Measurements from ENCODE around the gene SPATA45.

DNA sequence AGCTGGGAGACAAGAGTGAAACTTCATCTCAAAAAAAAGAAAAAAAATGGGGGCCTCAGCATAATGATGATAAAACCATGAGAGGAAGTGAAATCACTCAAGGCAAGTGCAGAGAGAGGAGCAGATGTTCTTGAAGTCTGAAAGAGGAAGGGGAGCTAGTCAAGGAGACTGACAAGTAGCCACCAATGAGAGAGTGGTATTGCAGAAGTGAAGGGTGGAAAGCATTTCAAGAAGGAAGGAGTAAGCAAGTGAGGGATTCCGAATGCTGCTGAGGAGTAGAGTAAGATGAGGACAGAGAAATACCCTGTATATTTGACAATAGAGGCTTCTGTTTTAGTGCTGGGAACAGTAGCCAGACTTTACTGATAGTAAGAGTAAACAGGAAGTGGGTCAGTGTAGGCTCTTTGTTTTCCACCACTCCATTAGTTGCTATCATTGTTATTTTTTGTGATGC, 52.9 kb downstream of the SPATA45 start:
- TF ChIP-seq, protein P1, sequence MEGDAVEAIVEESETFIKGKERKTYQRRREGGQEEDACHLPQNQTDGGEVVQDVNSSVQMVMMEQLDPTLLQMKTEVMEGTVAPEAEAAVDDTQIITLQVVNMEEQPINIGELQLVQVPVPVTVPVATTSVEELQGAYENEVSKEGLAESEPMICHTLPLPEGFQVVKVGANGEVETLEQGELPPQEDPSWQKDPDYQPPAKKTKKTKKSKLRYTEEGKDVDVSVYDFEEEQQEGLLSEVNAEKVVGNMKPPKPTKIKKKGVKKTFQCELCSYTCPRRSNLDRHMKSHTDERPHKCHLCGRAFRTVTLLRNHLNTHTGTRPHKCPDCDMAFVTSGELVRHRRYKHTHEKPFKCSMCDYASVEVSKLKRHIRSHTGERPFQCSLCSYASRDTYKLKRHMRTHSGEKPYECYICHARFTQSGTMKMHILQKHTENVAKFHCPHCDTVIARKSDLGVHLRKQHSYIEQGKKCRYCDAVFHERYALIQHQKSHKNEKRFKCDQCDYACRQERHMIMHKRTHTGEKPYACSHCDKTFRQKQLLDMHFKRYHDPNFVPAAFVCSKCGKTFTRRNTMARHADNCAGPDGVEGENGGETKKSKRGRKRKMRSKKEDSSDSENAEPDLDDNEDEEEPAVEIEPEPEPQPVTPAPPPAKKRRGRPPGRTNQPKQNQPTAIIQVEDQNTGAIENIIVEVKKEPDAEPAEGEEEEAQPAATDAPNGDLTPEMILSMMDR (IDR thresholded peaks at IDR 0.05; ENCODE audit: insufficient read depth, low read length, poor library complexity, severe bottlenecking): no peak
- TF ChIP-seq EZH2phosphoT487 (conservative IDR thresholded peaks at IDR 0.05; ENCODE audit: low read length): no peak
